OCI-LY1 (cell line): Measurements from ENCODE around the gene BRICD5.

Experiments used
- H2AFZ ChIP-seq: fragments of 200-600 bp; sonication (generic), shearing (Covaris generic); 2 replicates; pipeline ENCODE4 v1.6.0; 2014; ENCODE audit warnings: antibody characterized with exemption, mild to moderate bottlenecking, low read length
- H3F3A ChIP-seq: fragments of 200-600 bp; sonication (generic), shearing (Covaris generic); 2 replicates; pipeline ENCODE4 v1.6.0; 2014; ENCODE audit warnings: mild to moderate bottlenecking, antibody characterized with exemption, low read length, moderate library complexity; ENCODE audit not compliant: insufficient read depth
- H3K27ac ChIP-seq: fragments of 200-600 bp; sonication (generic); 2 replicates; pipeline ENCODE4 v1.5.1; 2014; ENCODE audit warnings: low read length, mixed run types, mild to moderate bottlenecking, low read depth; ENCODE audit not compliant: poor library complexity, severe bottlenecking
- H3K27me3 ChIP-seq: fragments of 200-600 bp; sonication (generic); 2 replicates; pipeline ENCODE4 v1.6.0; 2014; ENCODE audit warnings: antibody characterized with exemption, mild to moderate bottlenecking, low read length, moderate library complexity; ENCODE audit not compliant: insufficient read depth
- H3K36me3 ChIP-seq: fragments of 200-600 bp; sonication (generic); 2 replicates; pipeline ENCODE4 v1.6.1; 2014; ENCODE audit warnings: mild to moderate bottlenecking, antibody characterized with exemption, low read length, moderate library complexity, mixed read lengths; ENCODE audit not compliant: insufficient read depth
- H3K4me1 ChIP-seq: fragments of 200-600 bp; sonication (generic); 2 replicates; pipeline ENCODE4 v1.5.1; 2014; ENCODE audit warnings: mild to moderate bottlenecking, low read length, moderate library complexity; ENCODE audit not compliant: insufficient read depth, severe bottlenecking
- H3K4me2 ChIP-seq: fragments of 200-600 bp; sonication (generic), shearing (Covaris generic); 2 replicates; pipeline ENCODE4 v1.6.1; 2014; ENCODE audit warnings: low read length
- H3K4me3 ChIP-seq: fragments of 200-600 bp; sonication (generic); 2 replicates; pipeline ENCODE4 v1.5.1; 2014; ENCODE audit warnings: low read length, low read depth, mild to moderate bottlenecking, mixed read lengths; ENCODE audit not compliant: poor library complexity, severe bottlenecking
- H3K79me2 ChIP-seq: fragments of 200-600 bp; shearing (Covaris generic); 2 replicates; pipeline ENCODE4 v1.6.1; 2016; ENCODE audit warnings: mixed run types, low read length, mixed read lengths; ENCODE audit not compliant: insufficient read depth
- H3K9ac ChIP-seq: fragments of 200-600 bp; sonication (generic), shearing (Covaris generic); 2 replicates; pipeline ENCODE4 v1.6.1; 2014; ENCODE audit warnings: mild to moderate bottlenecking, low read length, mixed read lengths
- H3K9me2 ChIP-seq: fragments of 200-600 bp; sonication (generic), shearing (Covaris generic); 2 replicates; pipeline ENCODE4 v1.6.1; 2014; ENCODE audit warnings: low read depth, mild to moderate bottlenecking, low read length, mixed read lengths
- H3K9me3 ChIP-seq: fragments of 200-600 bp; shearing (Covaris generic); 2 replicates; pipeline ENCODE4 v1.6.1; 2014; ENCODE audit warnings: low read length, mixed read lengths
- H4K20me1 ChIP-seq: fragments of 200-600 bp; sonication (generic), shearing (Covaris generic); 2 replicates; pipeline ENCODE4 v1.6.0; 2016; ENCODE audit warnings: mild to moderate bottlenecking, low read length; ENCODE audit not compliant: insufficient read depth
- EZH2 ChIP-seq: fragments of 200-600 bp; sonication (generic), shearing (Covaris generic); IDR thresholded peaks from 2 replicates; pipeline ENCODE4 v1.8.0; 2017; ENCODE audit warnings: borderline replicate concordance, mixed run types, mild to moderate bottlenecking, antibody characterized with exemption, low read length, moderate library complexity, mixed read lengths
- TF ChIP-seq, protein P1 (sequence below): fragments of 200-600 bp; sonication (generic), shearing (Covaris generic); IDR thresholded peaks from 2 replicates; pipeline ENCODE4 v1.5.1; 2017; ENCODE audit warnings: mild to moderate bottlenecking, antibody characterized with exemption, low read length, moderate library complexity, mixed read lengths

BRICD5 gene

DNA sequence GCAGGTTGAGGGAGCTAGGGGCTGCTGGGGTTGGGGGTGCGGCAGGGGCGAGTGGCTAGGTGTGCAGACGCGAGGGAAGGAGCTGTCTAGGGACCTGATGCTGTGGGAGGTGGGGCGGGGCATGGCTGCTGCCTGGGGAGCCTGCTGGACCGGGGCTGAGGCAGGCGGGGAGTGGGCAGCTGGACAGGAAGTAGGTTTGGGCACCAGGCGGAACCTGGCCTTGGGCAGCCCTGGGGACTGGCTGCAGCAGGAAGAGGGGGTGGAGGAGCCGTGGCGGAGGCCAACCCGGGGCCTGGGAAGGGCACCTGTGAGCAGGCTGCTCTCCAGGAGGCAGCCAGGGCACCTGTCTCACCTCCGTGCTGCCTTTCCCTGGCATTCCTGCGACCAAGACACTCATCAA, 19.7 kb upstream of the BRICD5 start:
- peaks cover 12% of the 10 kb centered on the region for H3K4me1 ChIP-seq
- no peak overlapping the region for H2AFZ ChIP-seq
- H3K79me2 ChIP-seq: peaks cover 5% of the 10 kb centered on the region
- no peaks in the 10 kb centered on the region for H3K27me3 ChIP-seq
- H3K9me3 ChIP-seq: no peaks in the 10 kb centered on the region
- peaks cover 73% of the 10 kb centered on the region for H3K36me3 ChIP-seq
- TF ChIP-seq, protein P1, sequence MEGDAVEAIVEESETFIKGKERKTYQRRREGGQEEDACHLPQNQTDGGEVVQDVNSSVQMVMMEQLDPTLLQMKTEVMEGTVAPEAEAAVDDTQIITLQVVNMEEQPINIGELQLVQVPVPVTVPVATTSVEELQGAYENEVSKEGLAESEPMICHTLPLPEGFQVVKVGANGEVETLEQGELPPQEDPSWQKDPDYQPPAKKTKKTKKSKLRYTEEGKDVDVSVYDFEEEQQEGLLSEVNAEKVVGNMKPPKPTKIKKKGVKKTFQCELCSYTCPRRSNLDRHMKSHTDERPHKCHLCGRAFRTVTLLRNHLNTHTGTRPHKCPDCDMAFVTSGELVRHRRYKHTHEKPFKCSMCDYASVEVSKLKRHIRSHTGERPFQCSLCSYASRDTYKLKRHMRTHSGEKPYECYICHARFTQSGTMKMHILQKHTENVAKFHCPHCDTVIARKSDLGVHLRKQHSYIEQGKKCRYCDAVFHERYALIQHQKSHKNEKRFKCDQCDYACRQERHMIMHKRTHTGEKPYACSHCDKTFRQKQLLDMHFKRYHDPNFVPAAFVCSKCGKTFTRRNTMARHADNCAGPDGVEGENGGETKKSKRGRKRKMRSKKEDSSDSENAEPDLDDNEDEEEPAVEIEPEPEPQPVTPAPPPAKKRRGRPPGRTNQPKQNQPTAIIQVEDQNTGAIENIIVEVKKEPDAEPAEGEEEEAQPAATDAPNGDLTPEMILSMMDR: no peak
- TF ChIP-seq EZH2: no peak
- H3K9me2 ChIP-seq: no peaks in the 10 kb centered on the region
- H3K9ac ChIP-seq: no peak overlapping the region
- no peaks in the 10 kb centered on the region for H4K20me1 ChIP-seq
- 0 out of 2 replicates have a peak, but pooled peaks cover 3% of the 10 kb centered on the region for H3F3A ChIP-seq
- H3K4me2 ChIP-seq: no peak overlapping the region
- no peak overlapping the region for H3K27ac ChIP-seq
- H3K4me3 ChIP-seq: no peak overlapping the region

DNA sequence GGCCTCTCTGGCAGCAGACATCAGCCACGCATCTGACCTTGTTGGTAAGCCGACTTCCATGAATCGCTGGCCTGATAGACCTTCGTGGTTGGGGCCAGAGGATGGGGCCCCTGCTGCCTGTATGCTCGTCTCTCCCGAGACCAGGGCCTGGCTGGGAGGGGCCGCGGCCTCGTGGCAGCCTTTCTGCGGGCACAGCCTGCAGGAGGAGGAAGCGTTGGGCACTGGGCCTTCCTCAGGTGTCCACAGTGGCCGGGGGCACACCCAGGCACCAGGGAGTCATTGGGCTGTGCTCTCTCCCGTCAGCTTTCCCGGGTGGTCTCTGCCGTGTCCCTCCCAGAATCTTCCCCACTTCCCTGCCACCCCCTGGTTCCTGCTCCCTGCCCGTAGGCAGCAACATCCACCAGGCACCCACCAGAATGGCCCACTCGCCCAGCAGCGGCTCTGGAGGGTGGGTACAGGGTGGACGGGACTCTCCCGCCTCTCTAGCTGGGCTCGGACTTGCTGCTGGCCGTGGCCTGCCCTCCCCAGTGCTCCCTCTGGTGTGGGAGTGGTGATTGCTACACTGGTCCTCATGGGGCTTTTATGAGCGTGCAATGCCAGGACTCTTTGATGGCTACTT, 19.1 kb upstream of the BRICD5 start:
- Histone ChIP-seq H3K4me2 (no peak overlapping the region), H3K9me2 (no peaks in the 10 kb centered on the region), H3K9me3 (no peaks in the 10 kb centered on the region), H3K79me2 (peaks cover 11% of the 10 kb centered on the region), H4K20me1 (no peaks in the 10 kb centered on the region), H3K4me1 (peaks cover 19% of the 10 kb centered on the region), H3K9ac (no peak overlapping the region), H3F3A (0 out of 2 replicates have a peak, but pooled peaks cover 3% of the 10 kb centered on the region), H3K4me3 (no peak overlapping the region), H3K36me3 (peaks cover 66% of the 10 kb centered on the region), H2AFZ (no peak overlapping the region), H3K27ac (no peak overlapping the region), H3K27me3 (no peaks in the 10 kb centered on the region)
- TF ChIP-seq EZH2: no peak
- TF ChIP-seq, protein P1: no peak

DNA sequence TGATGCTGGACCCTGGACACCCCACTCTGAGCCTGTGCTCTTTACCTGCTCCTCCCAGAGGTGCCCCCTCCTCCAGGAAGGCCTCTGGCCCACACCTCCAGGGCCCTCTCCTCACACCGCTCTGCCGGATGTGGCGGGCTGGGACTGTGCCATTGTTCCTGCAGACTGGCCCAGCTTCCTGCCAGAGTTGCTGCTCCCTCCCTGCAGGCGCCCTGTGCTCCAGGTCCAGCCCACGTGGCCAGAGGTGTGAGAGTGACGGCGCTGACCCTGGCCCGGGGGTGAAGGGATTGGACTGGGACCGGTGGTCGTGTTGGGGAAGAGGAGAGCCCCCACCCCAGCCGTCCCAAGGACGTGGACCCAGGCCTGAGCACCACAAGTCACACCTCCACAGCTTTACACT, 18.4 kb upstream of the BRICD5 start:
- Histone ChIP-seq H3K9me3 (no peaks in the 10 kb centered on the region), H3K36me3 (peaks cover 60% of the 10 kb centered on the region), H3K9ac (no peak overlapping the region), H3K4me2 (no peak overlapping the region), H3K27me3 (no peaks in the 10 kb centered on the region), H4K20me1 (no peaks in the 10 kb centered on the region), H3K27ac (no peak overlapping the region), H3K79me2 (peaks cover 17% of the 10 kb centered on the region), H3K9me2 (no peaks in the 10 kb centered on the region), H3K4me3 (no peak overlapping the region), H3F3A (no peaks in the 10 kb centered on the region), H3K4me1 (peaks cover 21% of the 10 kb centered on the region), H2AFZ (no peak overlapping the region)
- TF ChIP-seq, protein P1: no peak
- TF ChIP-seq EZH2: no peak
